Smooth muscle cell of the pulmonary artery (primary cell): ENCODE data around the gene GUCY1A2. TPM values are rescaled to one million over a fixed set of nuclear protein-coding genes. Genes with fewer than 3 reads are reported as not detected.

Experiments used
- total RNA-seq: library from RNA; depleted of rRNA; stranded (reverse); fragments of >200 nt; gene quantifications from 2 replicates; pipeline ENCODE4 v1.2.3, GENCODE V29; 2014

GUCY1A2 gene, protein sequence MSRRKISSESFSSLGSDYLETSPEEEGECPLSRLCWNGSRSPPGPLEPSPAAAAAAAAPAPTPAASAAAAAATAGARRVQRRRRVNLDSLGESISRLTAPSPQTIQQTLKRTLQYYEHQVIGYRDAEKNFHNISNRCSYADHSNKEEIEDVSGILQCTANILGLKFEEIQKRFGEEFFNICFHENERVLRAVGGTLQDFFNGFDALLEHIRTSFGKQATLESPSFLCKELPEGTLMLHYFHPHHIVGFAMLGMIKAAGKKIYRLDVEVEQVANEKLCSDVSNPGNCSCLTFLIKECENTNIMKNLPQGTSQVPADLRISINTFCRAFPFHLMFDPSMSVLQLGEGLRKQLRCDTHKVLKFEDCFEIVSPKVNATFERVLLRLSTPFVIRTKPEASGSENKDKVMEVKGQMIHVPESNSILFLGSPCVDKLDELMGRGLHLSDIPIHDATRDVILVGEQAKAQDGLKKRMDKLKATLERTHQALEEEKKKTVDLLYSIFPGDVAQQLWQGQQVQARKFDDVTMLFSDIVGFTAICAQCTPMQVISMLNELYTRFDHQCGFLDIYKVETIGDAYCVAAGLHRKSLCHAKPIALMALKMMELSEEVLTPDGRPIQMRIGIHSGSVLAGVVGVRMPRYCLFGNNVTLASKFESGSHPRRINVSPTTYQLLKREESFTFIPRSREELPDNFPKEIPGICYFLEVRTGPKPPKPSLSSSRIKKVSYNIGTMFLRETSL
- total RNA-seq = 0.10 and 0.52 TPM in 2 replicates

DNA sequence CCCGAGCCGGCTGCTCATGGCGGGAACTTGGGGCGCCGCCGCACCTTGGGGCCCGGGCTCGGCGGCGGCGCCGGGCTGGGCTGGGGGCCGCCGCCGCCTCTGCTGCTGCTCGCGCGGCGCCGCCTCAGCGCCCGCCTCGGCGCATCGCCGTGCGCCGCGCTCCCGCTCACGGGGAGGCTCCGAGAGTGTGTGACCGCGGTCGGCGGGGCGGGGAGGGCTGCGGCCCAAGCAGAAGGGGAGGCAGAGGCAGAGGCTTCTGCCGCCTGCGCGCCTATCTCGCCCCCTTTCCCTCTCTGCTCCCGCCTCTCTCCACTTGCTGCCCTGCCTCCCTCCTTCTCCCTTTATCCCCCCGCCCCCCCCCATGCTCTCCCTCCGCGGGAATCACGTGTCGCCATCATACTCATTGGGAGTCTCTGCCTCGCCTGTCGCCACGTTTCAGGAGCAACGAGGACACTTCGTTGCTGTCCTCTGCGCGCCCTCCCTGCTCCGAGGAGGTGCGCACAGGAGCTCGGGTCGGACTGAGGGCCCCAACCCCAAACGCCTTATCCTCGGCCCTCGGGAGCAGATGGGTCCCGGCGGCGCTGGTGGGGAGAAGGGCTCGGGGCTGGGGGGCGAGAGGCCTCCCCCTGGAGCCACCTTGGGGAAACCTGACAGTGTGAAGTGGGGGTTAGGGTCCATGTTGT is at the start of gene GUCY1A2:
TSS of gene GUCY1A2 (minus strand) at position 258 of the 683 bp plus-strand sequence. CDS start 421 bp downstream, outside the sequence.

